GM12878 (cell line): Measurements from ENCODE around the gene SLC24A3.

Source experiments
- TF ChIP-seq, protein P1 (sequence below), 3 experiments: IDR thresholded peaks in 2 of 3; conservative IDR thresholded peaks in 1 of 3; 2 replicates each; pipeline ENCODE4 v1.5.1; 2011; ENCODE audit warnings: low read depth in 3 of 3, low read length in 3 of 3, mild to moderate bottlenecking in 3 of 3, control low read depth in 2 of 3, moderate library complexity in 2 of 3, inconsistent platforms in 1 of 3, mixed read lengths in 1 of 3; ENCODE audit not compliant: control insufficient read depth in 2 of 3, insufficient read depth in 1 of 3; ENCODE audit errors: extremely low read depth in 1 of 3
- TF ChIP-seq, protein P2 (sequence below): fragments of 450-650 bp; IDR thresholded peaks from 2 replicates; pipeline ENCODE4 v1.6.1; 2014; ENCODE audit warnings: mild to moderate bottlenecking

DNA sequence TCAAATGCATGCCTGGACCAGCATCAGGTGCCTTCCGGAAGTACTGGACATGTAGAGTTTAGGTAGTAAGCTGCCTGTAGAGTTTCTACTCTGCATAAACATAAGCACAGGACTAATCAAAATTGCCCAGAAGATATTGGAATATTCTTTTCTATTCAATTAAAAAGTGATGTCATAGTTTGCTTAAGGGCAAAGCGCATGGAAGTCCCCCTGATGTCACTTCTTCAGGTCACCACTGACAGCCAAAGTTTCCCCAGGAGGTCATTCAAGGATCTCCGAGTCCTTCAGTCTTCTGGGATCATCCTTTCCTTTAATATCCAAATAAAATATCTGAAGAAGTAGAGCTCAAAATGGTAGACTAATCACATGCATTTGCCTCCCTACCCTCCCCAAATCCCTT is 528.1 kb downstream of the SLC24A3 start:
- TF ChIP-seq, protein P1, sequence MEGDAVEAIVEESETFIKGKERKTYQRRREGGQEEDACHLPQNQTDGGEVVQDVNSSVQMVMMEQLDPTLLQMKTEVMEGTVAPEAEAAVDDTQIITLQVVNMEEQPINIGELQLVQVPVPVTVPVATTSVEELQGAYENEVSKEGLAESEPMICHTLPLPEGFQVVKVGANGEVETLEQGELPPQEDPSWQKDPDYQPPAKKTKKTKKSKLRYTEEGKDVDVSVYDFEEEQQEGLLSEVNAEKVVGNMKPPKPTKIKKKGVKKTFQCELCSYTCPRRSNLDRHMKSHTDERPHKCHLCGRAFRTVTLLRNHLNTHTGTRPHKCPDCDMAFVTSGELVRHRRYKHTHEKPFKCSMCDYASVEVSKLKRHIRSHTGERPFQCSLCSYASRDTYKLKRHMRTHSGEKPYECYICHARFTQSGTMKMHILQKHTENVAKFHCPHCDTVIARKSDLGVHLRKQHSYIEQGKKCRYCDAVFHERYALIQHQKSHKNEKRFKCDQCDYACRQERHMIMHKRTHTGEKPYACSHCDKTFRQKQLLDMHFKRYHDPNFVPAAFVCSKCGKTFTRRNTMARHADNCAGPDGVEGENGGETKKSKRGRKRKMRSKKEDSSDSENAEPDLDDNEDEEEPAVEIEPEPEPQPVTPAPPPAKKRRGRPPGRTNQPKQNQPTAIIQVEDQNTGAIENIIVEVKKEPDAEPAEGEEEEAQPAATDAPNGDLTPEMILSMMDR (IDR thresholded peaks at IDR 0.05 in 2 of 3, conservative IDR thresholded peaks at IDR 0.05 in 1 of 3; ENCODE audit: control insufficient read depth in 2 of 3, extremely low read depth in 1 of 3, insufficient read depth in 1 of 3, low read depth in 3 of 3, low read length in 3 of 3) = no peak
- TF ChIP-seq, protein P2, sequence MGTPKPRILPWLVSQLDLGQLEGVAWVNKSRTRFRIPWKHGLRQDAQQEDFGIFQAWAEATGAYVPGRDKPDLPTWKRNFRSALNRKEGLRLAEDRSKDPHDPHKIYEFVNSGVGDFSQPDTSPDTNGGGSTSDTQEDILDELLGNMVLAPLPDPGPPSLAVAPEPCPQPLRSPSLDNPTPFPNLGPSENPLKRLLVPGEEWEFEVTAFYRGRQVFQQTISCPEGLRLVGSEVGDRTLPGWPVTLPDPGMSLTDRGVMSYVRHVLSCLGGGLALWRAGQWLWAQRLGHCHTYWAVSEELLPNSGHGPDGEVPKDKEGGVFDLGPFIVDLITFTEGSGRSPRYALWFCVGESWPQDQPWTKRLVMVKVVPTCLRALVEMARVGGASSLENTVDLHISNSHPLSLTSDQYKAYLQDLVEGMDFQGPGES = no peak
